WTC11 (cell line): ENCODE results near the gene HBA2.

Experiments used
- CREM ChIP-seq: sonication (generic); formaldehyde crosslinking; IDR thresholded peaks from 2 replicates; pipeline ENCODE4 v1.8.1; 2022; ENCODE audit warnings: mild to moderate bottlenecking, missing genetic modification reagents, moderate library complexity
- ESRRA ChIP-seq: sonication (generic); formaldehyde crosslinking; IDR thresholded peaks from 2 replicates; pipeline ENCODE4 v1.8.1; 2022; ENCODE audit warnings: mild to moderate bottlenecking, missing genetic modification reagents, borderline replicate concordance
- GABPB1 ChIP-seq: sonication (generic); formaldehyde crosslinking; IDR thresholded peaks from 2 replicates; pipeline ENCODE4 v1.8.1; 2023; ENCODE audit warnings: mild to moderate bottlenecking, missing genetic modification reagents
- ZNF317 ChIP-seq: sonication (generic); formaldehyde crosslinking; IDR thresholded peaks from 2 replicates; pipeline ENCODE4 v1.8.1; 2023; ENCODE audit warnings: low read depth, mild to moderate bottlenecking, moderate library complexity, missing genetic modification reagents, borderline replicate concordance
- TF ChIP-seq, protein P1 (sequence below): fragments of 200-600 bp; IDR thresholded peaks from 2 replicates; pipeline ENCODE4 v1.8.0; 2022; ENCODE audit warnings: antibody characterized with exemption
- TF ChIP-seq, protein P2 (sequence below): sonication (generic); formaldehyde crosslinking; IDR thresholded peaks from 2 replicates; pipeline ENCODE4 v1.8.0; 2022; ENCODE audit warnings: mild to moderate bottlenecking, missing genetic modification reagents
- TF ChIP-seq, protein P3 (sequence below): sonication (generic); formaldehyde crosslinking; IDR thresholded peaks from 2 replicates; pipeline ENCODE4 v1.8.1; 2022; ENCODE audit warnings: missing genetic modification reagents, borderline replicate concordance
- TF ChIP-seq, protein P4 (sequence below): fragments of 250-450 bp; sonication (Bioruptor Pico); conservative IDR thresholded peaks from 2 replicates; pipeline ENCODE4 v1.9.0; 2021; ENCODE audit warnings: mild to moderate bottlenecking
- TF ChIP-seq, protein P5 (sequence below): sonication (generic); formaldehyde crosslinking; IDR thresholded peaks from 2 replicates; pipeline ENCODE4 v1.8.1; 2023; ENCODE audit warnings: mild to moderate bottlenecking, missing genetic modification reagents, moderate library complexity
- TF ChIP-seq, protein P6 (sequence below): sonication (generic); formaldehyde crosslinking; IDR thresholded peaks from 2 replicates; pipeline ENCODE4 v1.8.0; 2023; ENCODE audit warnings: missing genetic modification reagents

DNA sequence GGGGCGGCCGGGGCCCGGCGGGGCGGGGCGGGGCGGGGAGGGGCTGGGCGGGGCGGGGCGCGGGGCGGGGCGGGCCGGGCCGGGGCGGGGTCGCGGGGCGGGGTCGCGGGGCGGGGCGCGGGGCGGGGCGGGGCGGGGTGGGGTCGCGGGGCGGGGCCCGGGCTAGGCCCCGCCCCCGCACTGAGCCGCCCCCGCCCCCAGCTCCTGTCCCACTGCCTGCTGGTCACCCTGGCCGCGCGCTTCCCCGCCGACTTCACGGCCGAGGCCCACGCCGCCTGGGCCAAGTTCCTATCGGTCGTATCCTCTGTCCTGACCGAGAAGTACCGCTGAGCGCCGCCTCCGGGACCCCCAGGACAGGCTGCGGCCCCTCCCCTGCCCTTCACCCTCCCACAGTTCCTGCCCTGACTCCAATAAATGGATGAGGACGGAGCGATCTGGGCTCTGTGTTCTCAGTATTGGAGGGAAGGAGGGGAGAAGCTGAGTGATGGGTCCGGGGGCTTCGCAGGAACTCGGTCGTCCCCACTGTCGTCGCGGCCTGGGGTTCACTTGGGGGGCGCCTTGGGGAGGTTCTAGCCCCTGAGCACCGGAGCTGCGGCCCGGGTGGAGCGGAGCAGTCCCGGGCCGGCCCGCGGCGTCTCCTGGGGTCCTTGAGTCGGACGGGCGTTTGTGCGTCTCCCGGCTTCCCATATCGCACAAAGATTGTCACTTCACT lies 7.7 kb upstream of the HBA2 start:
- TF ChIP-seq, protein P1, sequence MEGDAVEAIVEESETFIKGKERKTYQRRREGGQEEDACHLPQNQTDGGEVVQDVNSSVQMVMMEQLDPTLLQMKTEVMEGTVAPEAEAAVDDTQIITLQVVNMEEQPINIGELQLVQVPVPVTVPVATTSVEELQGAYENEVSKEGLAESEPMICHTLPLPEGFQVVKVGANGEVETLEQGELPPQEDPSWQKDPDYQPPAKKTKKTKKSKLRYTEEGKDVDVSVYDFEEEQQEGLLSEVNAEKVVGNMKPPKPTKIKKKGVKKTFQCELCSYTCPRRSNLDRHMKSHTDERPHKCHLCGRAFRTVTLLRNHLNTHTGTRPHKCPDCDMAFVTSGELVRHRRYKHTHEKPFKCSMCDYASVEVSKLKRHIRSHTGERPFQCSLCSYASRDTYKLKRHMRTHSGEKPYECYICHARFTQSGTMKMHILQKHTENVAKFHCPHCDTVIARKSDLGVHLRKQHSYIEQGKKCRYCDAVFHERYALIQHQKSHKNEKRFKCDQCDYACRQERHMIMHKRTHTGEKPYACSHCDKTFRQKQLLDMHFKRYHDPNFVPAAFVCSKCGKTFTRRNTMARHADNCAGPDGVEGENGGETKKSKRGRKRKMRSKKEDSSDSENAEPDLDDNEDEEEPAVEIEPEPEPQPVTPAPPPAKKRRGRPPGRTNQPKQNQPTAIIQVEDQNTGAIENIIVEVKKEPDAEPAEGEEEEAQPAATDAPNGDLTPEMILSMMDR, result no peak
- TF ChIP-seq, protein P2, sequence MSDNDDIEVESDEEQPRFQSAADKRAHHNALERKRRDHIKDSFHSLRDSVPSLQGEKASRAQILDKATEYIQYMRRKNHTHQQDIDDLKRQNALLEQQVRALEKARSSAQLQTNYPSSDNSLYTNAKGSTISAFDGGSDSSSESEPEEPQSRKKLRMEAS (CRISPR knock-in tag), result no peak
- TF ChIP-seq, protein P3, sequence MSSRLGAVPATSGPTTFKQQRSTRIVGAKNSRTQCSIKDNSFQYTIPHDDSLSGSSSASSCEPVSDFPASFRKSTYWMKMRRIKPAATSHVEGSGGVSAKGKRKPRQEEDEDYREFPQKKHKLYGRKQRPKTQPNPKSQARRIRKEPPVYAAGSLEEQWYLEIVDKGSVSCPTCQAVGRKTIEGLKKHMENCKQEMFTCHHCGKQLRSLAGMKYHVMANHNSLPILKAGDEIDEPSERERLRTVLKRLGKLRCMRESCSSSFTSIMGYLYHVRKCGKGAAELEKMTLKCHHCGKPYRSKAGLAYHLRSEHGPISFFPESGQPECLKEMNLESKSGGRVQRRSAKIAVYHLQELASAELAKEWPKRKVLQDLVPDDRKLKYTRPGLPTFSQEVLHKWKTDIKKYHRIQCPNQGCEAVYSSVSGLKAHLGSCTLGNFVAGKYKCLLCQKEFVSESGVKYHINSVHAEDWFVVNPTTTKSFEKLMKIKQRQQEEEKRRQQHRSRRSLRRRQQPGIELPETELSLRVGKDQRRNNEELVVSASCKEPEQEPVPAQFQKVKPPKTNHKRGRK (CRISPR knock-in tag), result no peak
- TF ChIP-seq, protein P4, sequence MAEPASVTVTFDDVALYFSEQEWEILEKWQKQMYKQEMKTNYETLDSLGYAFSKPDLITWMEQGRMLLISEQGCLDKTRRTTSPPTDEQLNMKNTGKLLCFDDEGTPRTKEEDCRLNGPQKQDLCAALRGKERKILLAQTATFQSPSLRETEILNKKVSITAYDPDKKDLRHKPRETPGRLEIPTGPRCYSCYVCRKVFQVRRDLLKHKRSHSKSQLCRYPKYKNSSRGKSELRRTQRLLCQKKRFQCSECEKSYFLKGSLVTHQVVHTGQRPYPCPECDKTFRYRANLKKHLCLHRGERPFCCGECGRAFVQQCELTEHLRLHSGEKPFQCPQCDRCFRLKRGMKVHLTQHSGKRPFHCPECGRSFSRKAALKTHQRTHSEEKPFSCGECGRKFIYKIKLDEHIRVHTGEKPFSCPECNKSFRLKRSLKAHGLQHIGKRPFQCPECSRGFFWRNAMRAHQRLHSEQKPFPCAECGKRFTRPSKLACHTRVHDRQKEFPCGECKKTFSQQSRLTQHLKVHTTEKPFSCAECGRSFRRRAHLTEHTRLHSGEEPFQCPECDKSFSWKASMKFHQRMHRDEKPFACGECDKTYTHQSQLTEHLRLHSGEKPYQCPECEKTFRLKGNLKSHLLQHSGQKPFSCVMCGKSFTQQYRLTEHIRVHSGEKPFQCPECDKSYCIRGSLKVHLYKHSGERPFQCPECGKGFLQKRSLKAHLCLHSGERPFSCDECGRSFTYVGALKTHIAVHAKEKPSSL (CRISPR knock-in tag), result no peak
- TF ChIP-seq CREM (CRISPR knock-in tag) (no peak), ESRRA (no peak), ZNF317 (CRISPR knock-in tag) (no peak), GABPB1 (no peak)
- TF ChIP-seq, protein P5, sequence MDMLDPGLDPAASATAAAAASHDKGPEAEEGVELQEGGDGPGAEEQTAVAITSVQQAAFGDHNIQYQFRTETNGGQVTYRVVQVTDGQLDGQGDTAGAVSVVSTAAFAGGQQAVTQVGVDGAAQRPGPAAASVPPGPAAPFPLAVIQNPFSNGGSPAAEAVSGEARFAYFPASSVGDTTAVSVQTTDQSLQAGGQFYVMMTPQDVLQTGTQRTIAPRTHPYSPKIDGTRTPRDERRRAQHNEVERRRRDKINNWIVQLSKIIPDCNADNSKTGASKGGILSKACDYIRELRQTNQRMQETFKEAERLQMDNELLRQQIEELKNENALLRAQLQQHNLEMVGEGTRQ (CRISPR knock-in tag), result no peak
- TF ChIP-seq, protein P6, sequence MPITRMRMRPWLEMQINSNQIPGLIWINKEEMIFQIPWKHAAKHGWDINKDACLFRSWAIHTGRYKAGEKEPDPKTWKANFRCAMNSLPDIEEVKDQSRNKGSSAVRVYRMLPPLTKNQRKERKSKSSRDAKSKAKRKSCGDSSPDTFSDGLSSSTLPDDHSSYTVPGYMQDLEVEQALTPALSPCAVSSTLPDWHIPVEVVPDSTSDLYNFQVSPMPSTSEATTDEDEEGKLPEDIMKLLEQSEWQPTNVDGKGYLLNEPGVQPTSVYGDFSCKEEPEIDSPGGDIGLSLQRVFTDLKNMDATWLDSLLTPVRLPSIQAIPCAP (CRISPR knock-in tag), result no peak
